CD4-positive, alpha-beta memory T cell (primary cell): ENCODE measurements around the gene SP140. TPM values are rescaled to one million over a fixed set of nuclear protein-coding genes. Genes with fewer than 3 reads are reported as not detected.

Source experiments
- CTCF ChIA-PET: fragments of 350-600 bp; sonication (Branson Sonifier 250); formaldehyde crosslinking; loops from one replicate; lab custom pipeline; 2021; ENCODE audit warnings: inconsistent platforms; ENCODE audit not compliant: partially characterized antibody; lab: Charles Lee
- POLR2A ChIA-PET: fragments of 350-600 bp; sonication (Branson Sonifier 250); formaldehyde crosslinking; loops from one replicate; lab custom pipeline; 2021; ENCODE audit not compliant: partially characterized antibody; lab: Charles Lee
- DNase-seq, 5 donors: peaks; one replicate each; pipeline versions ENCODE4 v3.0.0 to v3.0.0-alpha.2; 2020 to 2022; ENCODE audit warnings: mixed read lengths in 1 of 5
- H3K27ac ChIP-seq: one replicate; pipeline ENCODE4 v1.7.0; 2013; ENCODE audit warnings: low read depth, low read length
- H3K27me3 ChIP-seq: 2 replicates; pipeline ENCODE4 v1.7.0; 2013; ENCODE audit warnings: mild to moderate bottlenecking, low read length, moderate library complexity; ENCODE audit not compliant: insufficient read depth
- H3K36me3 ChIP-seq: 2 replicates; pipeline ENCODE4 v1.7.0; 2013; ENCODE audit warnings: mild to moderate bottlenecking, low read length, moderate library complexity; ENCODE audit not compliant: insufficient read depth
- H3K4me1 ChIP-seq: 2 replicates; pipeline ENCODE4 v1.7.0; 2013; ENCODE audit warnings: mild to moderate bottlenecking, low read length, moderate library complexity; ENCODE audit not compliant: insufficient read depth
- H3K4me3 ChIP-seq, 2 donors: one replicate each; pipeline ENCODE4 v1.7.0; 2013; ENCODE audit warnings: low read length in 2 of 2, mild to moderate bottlenecking in 1 of 2
- H3K9me3 ChIP-seq, 2 donors: one replicate each; pipeline ENCODE4 v1.7.0; 2013; ENCODE audit warnings: low read length in 2 of 2, control low read depth in 1 of 2; ENCODE audit not compliant: control insufficient read depth in 1 of 2
- H3K27ac Mint-ChIP-seq, 7 donors: one replicate each; pipeline ENCODE4 v1.8.0; 2020 to 2021; ENCODE audit warnings: mixed read lengths in 7 of 7, mild to moderate bottlenecking in 6 of 7, inconsistent platforms in 3 of 7, moderate library complexity in 3 of 7
- H3K27me3 Mint-ChIP-seq, 2 donors: one replicate each; pipeline ENCODE4 v1.8.0; 2020 to 2021; ENCODE audit warnings: mixed read lengths in 2 of 2
- H3K36me3 Mint-ChIP-seq, 2 donors: one replicate each; pipeline ENCODE4 v1.8.0; 2020 to 2021; ENCODE audit warnings: mixed read lengths in 2 of 2, inconsistent platforms in 1 of 2, mild to moderate bottlenecking in 1 of 2
- H3K4me1 Mint-ChIP-seq, 4 donors: one replicate each; pipeline ENCODE4 v1.8.0; 2020 to 2021; ENCODE audit warnings: mixed read lengths in 4 of 4, mild to moderate bottlenecking in 1 of 4
- H3K4me3 Mint-ChIP-seq, 8 donors: one replicate each; pipeline ENCODE4 v1.8.0; 2020 to 2021; ENCODE audit warnings: mixed read lengths in 8 of 8, mild to moderate bottlenecking in 7 of 8, moderate library complexity in 6 of 8, inconsistent platforms in 3 of 8
- H3K9me3 Mint-ChIP-seq, 8 donors: one replicate each; pipeline ENCODE4 v1.8.0; 2020 to 2021; ENCODE audit warnings: mixed read lengths in 8 of 8, mild to moderate bottlenecking in 5 of 8, inconsistent platforms in 3 of 8, moderate library complexity in 1 of 8
- intact Hi-C: fragments of 100-400 bp; cut with micrococcal nuclease; formaldehyde crosslinking; loops from one replicate; pipeline ENCODE4 v1.15.1; 2023
- polyA plus RNA-seq, 2 donors: library from polyadenylated mRNA; unstranded; fragments of 300-500 nt; fragmentation: Illumina TruSeq; gene quantifications; one replicate each; pipeline ENCODE4 v1.2.3, GENCODE V29; 2021
- total RNA-seq, 2 experiments: library from RNA; stranded (reverse); gene quantifications; one replicate each; pipeline ENCODE4 v1.2.3, GENCODE V29; 2021

Gene SP140
- total and polyA plus RNA-seq, 4 experiments from 2014 or later, result 18.0 to 79.3 (median 52.5) TPM

DNA sequence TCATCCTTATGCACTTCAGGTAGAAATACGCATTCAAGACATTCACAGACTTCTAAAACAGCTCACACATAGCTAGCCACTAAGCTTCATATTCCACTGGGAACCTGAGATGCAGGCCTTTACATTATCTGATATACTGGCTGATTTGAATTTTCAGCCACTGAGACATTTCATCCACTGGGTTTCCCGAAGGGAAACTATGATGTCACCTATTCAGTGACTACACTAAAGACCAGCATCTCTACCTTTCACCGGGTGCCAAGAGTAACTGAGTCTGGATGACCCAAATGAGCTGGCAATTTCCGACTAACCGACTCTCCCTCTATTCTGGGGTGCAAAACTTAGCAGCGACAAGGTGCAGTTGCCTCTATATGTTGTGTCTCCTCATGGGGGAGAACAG, 69.7 kb downstream of the SP140 start:
- Mint-ChIP-seq H3K4me1 (peaks cover 0 to 4% (median 2%) of the 10 kb centered on the region in 4 donors), H3K27me3 (no peaks in the 10 kb centered on the region), H3K36me3 (peaks cover 94 to 95% of the 10 kb centered on the region in 2 donors), H3K4me3 (no peak overlapping the region), H3K9me3 (peaks cover 0 to 10% (median 5%) of the 10 kb centered on the region in 8 donors), H3K27ac (peak overlapping the region in 2 of 7 donors; percentile 36 to 57)
- Histone ChIP-seq H3K4me1 (no peaks in the 10 kb centered on the region), H3K27ac (no peak overlapping the region), H3K27me3 (no peaks in the 10 kb centered on the region), H3K4me3 (no peak overlapping the region), H3K9me3 (peaks cover 0 to 5% of the 10 kb centered on the region in 2 donors), H3K36me3 (peaks cover 50% of the 10 kb centered on the region)
- DNase-seq, result no peak
- CTCF ChIA-PET, result no interaction called here
- intact Hi-C loops, result no loop called here
- POLR2A ChIA-PET, result no interaction called here

DNA sequence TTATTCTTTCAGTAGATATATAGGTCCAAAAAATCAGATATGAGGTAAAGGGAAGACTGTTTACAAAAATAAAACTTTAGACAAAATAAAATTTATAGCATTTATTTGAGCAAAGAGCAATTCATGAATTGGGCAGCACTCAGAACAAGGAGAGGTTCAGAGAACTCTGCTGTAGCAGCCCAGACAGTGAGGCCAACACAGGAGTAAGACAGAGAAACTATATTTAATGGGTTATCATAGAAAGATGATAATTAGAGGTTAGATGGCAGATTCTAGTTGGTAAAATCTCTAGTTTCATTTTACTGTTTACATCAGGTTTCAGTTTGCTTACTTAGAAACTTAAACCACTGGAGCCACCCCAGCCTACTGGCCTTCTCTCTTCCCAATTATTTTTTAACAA, 71.4 kb downstream of the SP140 start:
- Mint-ChIP-seq H3K27me3 (no peaks in the 10 kb centered on the region), H3K36me3 (peaks cover 84 to 94% of the 10 kb centered on the region in 2 donors), H3K9me3 (peaks cover 0 to 10% (median 5%) of the 10 kb centered on the region in 8 donors), H3K27ac (peak overlapping the region in 1 of 7 donors; percentile 77), H3K4me3 (no peak overlapping the region), H3K4me1 (peaks cover 0 to 4% (median 3%) of the 10 kb centered on the region in 4 donors)
- Histone ChIP-seq H3K4me3 (no peak overlapping the region), H3K27me3 (no peaks in the 10 kb centered on the region), H3K27ac (no peak overlapping the region), H3K36me3 (peaks cover 41% of the 10 kb centered on the region), H3K9me3 (peaks cover 0 to 5% of the 10 kb centered on the region in 2 donors), H3K4me1 (no peaks in the 10 kb centered on the region)
- ChIA-PET POLR2A (interaction anchor here (0.8 to 1.2 kb wide), 2 partner anchors 10 to 77 kb away, joined by 3 read pairs; partner anchors contain the start of gene SP110), CTCF (interaction anchor here (1.6 kb wide), 1 partner anchor 10 kb away, joined by 4 read pairs; no protein-coding TSS in a partner anchor)
- intact Hi-C loops, result no loop called here
- DNase-seq, result no peak

DNA sequence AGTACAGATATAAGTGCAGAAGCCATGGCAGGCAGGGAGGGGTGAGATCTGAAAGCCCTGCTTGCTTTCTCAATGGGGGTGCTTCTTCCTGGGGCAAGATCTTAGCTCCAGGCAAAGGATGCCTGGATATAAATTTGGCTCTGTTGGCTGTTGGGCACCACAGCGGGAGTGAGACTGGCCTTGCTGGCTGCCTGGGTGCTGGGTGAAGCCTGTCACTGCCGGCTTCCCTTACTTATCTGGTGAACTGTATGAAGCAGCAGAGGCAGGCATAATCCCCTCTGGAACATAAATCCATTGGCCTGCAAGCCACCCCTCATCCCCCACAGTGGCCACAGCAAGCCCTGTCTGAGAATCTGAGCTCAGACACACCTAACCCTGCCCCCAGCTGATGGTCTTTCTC, 74.1 kb downstream of the SP140 start:
- peaks cover 0 to 5% of the 10 kb centered on the region in 2 donors for H3K9me3 ChIP-seq
- no peak overlapping the region for H3K27ac ChIP-seq
- CTCF ChIA-PET, result no interaction called here
- Mint-ChIP-seq H3K4me3 (no peak overlapping the region), H3K27ac (peak overlapping the region in 1 of 7 donors; percentile 42), H3K36me3 (peaks cover 76 to 79% of the 10 kb centered on the region in 2 donors), H3K4me1 (peaks cover 0 to 3% (median under 1%) of the 10 kb centered on the region in 4 donors), H3K9me3 (peaks cover 0 to 17% (median 9%) of the 10 kb centered on the region in 8 donors), H3K27me3 (no peaks in the 10 kb centered on the region)
- POLR2A ChIA-PET, result no interaction called here
- H3K27me3 ChIP-seq, result no peaks in the 10 kb centered on the region
- no peak overlapping the region for H3K4me3 ChIP-seq
- H3K36me3 ChIP-seq, result peaks cover 23% of the 10 kb centered on the region
- intact Hi-C loops, result no loop called here
- H3K4me1 ChIP-seq, result no peaks in the 10 kb centered on the region
- DNase-seq, result no peak

DNA sequence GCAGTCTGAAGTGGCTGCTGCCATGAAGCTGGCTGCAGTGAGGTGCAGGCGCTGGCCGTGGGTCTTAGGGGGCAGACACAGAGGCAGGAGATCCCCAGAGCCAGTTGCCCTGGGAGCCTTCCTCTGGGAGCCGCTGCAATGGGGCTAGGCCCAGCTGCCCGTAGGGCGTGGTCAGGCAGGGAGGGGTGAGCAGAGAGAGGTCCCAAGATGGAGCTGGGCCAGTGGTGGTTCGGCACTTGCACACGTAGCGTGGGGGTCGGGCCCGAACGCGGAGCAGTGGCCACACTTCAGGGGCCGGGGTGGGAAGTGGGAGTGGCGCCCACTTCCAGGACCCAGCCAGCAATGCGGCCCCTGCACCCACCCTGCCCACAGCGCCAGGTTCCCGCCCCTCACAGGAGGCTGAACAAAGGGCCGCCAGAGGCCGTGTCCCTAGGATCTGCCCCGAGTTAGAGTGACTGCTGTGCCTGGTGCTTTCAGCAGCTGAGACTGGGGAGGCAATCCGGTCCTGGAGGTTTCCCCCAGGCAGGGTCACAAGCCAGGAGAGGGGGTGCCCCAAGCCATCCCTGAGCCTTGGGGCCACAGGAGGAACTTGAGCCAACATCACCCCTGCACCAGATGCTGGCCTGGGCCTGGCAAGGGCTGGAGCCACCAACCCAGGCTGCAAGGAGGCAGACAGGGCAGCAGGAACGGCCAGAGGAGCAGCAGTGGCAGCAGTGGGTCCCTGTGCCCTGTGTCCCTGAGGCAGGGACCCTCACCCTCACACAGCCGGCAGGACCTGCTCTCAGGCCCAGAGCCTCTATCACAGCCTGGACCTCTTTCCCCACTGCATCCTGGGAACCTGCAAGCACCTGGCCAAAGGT, 80.1 kb downstream of the SP140 start:
- Histone ChIP-seq H3K27ac (no peak overlapping the region), H3K4me3 (no peak overlapping the region), H3K4me1 (no peaks in the 10 kb centered on the region), H3K36me3 (peaks cover 4% of the 10 kb centered on the region), H3K27me3 (no peaks in the 10 kb centered on the region), H3K9me3 (no peaks in the 10 kb centered on the region)
- H3K4me1 Mint-ChIP-seq, result peaks cover 0 to 8% (median 3%) of the 10 kb centered on the region in 4 donors
- H3K27ac Mint-ChIP-seq, result no peak overlapping the region
- peaks cover 36 to 52% of the 10 kb centered on the region in 2 donors for H3K36me3 Mint-ChIP-seq
- CTCF ChIA-PET, result no interaction called here
- DNase-seq, result no peak
- POLR2A ChIA-PET, result interaction anchor here (1.3 to 1.5 kb wide), 2 partner anchors 8 to 13 kb away, joined by 3 to 7 read pairs; no protein-coding TSS in a partner anchor
- intact Hi-C loops, result no loop called here
- H3K27me3 Mint-ChIP-seq, result no peaks in the 10 kb centered on the region
- peaks cover 0 to 13% (median 2%) of the 10 kb centered on the region in 8 donors for H3K9me3 Mint-ChIP-seq
- H3K4me3 Mint-ChIP-seq, result no peak overlapping the region

DNA sequence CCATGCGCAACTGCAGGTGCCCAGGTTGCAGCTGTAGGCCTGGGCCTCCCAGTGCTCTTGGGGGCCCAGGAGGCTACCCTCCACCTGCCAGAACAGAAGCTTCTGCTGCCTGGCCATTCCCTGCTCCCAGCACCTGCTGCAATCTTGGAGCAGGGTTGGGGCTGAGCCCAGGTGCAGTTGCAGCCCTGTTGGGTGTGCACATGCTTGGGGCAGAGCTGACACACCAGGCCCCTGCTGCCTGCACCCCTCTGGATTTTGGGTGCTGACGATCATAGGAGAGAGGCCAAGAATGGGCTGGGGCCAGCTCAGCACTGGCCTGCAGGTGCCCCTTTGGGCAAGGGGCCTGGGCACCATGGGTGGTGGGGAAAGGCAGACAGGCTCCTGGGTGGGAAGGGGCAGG, 80.9 kb downstream of the SP140 start:
- Mint-ChIP-seq H3K36me3 (peaks cover 30 to 49% of the 10 kb centered on the region in 2 donors), H3K4me1 (peaks cover 0 to 8% (median 3%) of the 10 kb centered on the region in 4 donors), H3K9me3 (peaks cover 0 to 13% (median 2%) of the 10 kb centered on the region in 8 donors), H3K27me3 (no peaks in the 10 kb centered on the region), H3K27ac (no peak overlapping the region), H3K4me3 (no peak overlapping the region)
- Histone ChIP-seq H3K27ac (no peak overlapping the region), H3K9me3 (no peaks in the 10 kb centered on the region), H3K36me3 (peaks cover 4% of the 10 kb centered on the region), H3K4me3 (no peak overlapping the region), H3K4me1 (no peaks in the 10 kb centered on the region), H3K27me3 (no peaks in the 10 kb centered on the region)
- ChIA-PET CTCF (interaction anchor here (1.2 kb wide), 1 partner anchor 9 kb away, joined by 4 read pairs; no protein-coding TSS in a partner anchor), POLR2A (interaction anchor here (1.3 to 1.5 kb wide), 2 partner anchors 9 to 12 kb away, joined by 3 to 7 read pairs; no protein-coding TSS in a partner anchor)
- DNase-seq, result no peak
- intact Hi-C loops, result no loop called here

DNA sequence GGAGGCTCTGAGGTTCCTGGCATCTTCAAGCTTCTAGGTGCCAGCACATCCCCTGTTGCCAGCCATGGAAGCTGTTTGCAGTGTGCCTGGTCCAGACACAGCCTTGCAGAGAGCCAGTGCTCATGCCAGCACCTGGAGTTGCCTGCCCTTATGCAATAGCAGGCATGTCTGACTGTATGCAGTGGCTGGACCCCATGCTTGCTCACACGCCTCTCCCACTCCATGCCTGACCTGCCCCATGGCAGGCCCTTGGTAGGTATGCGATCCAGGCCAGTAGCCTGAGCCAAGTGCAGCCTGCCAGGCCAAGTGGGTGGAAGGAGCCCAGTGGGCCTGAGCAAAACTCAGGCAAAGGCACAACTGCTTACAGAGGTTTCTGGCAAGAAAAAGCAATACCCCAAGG, 81.9 kb downstream of the SP140 start:
- intact Hi-C loops, result no loop called here
- H3K4me3 ChIP-seq, result no peak overlapping the region
- H3K27ac Mint-ChIP-seq, result no peak overlapping the region
- ChIA-PET CTCF (interaction anchor here (1.2 kb wide), 1 partner anchor 10 kb away, joined by 4 read pairs; no protein-coding TSS in a partner anchor), POLR2A (interaction anchor here (0.7 to 1.5 kb wide), 2 partner anchors 11 to 36 kb away, joined by 3 to 7 read pairs; no protein-coding TSS in a partner anchor)
- H3K4me1 ChIP-seq, result no peaks in the 10 kb centered on the region
- H3K27me3 Mint-ChIP-seq, result no peaks in the 10 kb centered on the region
- no peak overlapping the region for H3K27ac ChIP-seq
- peaks cover 0 to 13% (median 2%) of the 10 kb centered on the region in 8 donors for H3K9me3 Mint-ChIP-seq
- H3K36me3 ChIP-seq, result peaks cover 4% of the 10 kb centered on the region
- no peak for DNase-seq
- peaks cover 0 to 6% (median 3%) of the 10 kb centered on the region in 4 donors for H3K4me1 Mint-ChIP-seq
- no peak overlapping the region for H3K4me3 Mint-ChIP-seq
- H3K9me3 ChIP-seq, result no peaks in the 10 kb centered on the region
- H3K36me3 Mint-ChIP-seq, result peaks cover 35 to 58% of the 10 kb centered on the region in 2 donors
- no peaks in the 10 kb centered on the region for H3K27me3 ChIP-seq
